ENCODE data around the gene NOLC1.

DNA sequence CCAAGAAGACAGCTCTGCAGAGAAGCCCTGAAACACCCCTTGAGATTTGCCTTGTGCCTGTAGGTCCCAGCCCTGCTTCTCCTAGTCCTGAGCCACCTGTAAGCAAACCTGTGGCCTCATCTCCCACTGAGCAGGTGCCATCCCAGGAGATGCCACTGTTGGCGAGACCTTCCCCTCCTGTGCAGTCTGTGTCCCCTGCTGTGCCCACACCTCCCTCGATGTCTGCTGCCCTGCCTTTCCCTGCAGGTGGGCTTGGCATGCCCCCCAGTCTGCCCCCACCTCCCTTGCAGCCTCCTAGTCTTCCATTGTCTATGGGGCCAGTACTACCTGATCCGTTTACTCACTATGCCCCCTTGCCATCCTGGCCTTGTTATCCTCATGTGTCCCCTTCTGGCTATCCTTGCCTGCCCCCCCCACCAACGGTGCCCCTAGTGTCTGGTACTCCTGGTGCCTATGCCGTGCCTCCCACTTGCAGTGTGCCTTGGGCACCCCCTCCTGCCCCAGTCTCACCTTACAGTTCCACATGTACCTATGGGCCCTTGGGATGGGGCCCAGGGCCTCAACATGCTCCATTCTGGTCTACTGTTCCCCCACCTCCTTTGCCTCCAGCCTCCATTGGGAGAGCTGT, 11.2 kb upstream of the NOLC1 start:
- TF ChIP-seq, protein P1, sequence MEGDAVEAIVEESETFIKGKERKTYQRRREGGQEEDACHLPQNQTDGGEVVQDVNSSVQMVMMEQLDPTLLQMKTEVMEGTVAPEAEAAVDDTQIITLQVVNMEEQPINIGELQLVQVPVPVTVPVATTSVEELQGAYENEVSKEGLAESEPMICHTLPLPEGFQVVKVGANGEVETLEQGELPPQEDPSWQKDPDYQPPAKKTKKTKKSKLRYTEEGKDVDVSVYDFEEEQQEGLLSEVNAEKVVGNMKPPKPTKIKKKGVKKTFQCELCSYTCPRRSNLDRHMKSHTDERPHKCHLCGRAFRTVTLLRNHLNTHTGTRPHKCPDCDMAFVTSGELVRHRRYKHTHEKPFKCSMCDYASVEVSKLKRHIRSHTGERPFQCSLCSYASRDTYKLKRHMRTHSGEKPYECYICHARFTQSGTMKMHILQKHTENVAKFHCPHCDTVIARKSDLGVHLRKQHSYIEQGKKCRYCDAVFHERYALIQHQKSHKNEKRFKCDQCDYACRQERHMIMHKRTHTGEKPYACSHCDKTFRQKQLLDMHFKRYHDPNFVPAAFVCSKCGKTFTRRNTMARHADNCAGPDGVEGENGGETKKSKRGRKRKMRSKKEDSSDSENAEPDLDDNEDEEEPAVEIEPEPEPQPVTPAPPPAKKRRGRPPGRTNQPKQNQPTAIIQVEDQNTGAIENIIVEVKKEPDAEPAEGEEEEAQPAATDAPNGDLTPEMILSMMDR (conservative IDR thresholded peaks at IDR 0.05; ENCODE audit: low read depth, low read length) = no peak
- TF ChIP-seq EZH2 (IDR thresholded peaks at IDR 0.05; ENCODE audit: low read length, unreplicated experiment) = no peak

Data from PC-3 (cell line).